Measurements from ENCODE around the gene CLDN12. TPM values are rescaled to one million over a fixed set of nuclear protein-coding genes. Genes with fewer than 3 reads are reported as not detected.

Gene CLDN12
- polyA plus RNA-seq, 1 of the 3 experiments (the other 2 are of a cell fraction), result 65.7 TPM

GRCh38 chr7:90383861-90384260 lies 19.4 kb upstream of the CLDN12 start (continued):
- TF ChIP-seq ZBTB33 (IDR thresholded peaks at IDR 0.05; ENCODE audit: borderline replicate concordance, low read depth) (no peak), REST (IDR thresholded peaks at IDR 0.05; ENCODE audit: low read depth, low read length) (no peak), SMC3 (IDR thresholded peaks at IDR 0.05; ENCODE audit: low read depth, low read length) (no peak), PBX3 (IDR thresholded peaks at IDR 0.05) (peak; percentile 65), SIN3A (IDR thresholded peaks at IDR 0.05; ENCODE audit: borderline replicate concordance, low read depth, low read length) (no peak), POLR2AphosphoS5 (IDR thresholded peaks at IDR 0.05; ENCODE audit: low read depth, low read length) (no peak), USF1 (IDR thresholded peaks at IDR 0.05; ENCODE audit: borderline replicate concordance, low read depth) (no peak), CHD2 (IDR thresholded peaks at IDR 0.05; ENCODE audit: low read length, partially characterized antibody) (no peak), IRF3 (IDR thresholded peaks at IDR 0.05; ENCODE audit: low read depth, low read length) (no peak), MAX (IDR thresholded peaks at IDR 0.05; ENCODE audit: low read depth) (no peak), RFX5 (IDR thresholded peaks at IDR 0.05; ENCODE audit: low read length) (no peak), JUND (IDR thresholded peaks at IDR 0.05) (peak; percentile 36)

All from SK-N-SH (cell line).